Measurements from ENCODE around the gene RHBG.

The RHBG gene

GRCh38 chr1:156431769-156432668, 63.0 kb downstream of the RHBG start:
- no peak for DNase-seq (ENCODE audit: low spot score)
- H3K4me3 ChIP-seq: no peak overlapping the region
- no peak overlapping the region for H3K27ac ChIP-seq
- TF ChIP-seq CTCF (IDR thresholded peaks at IDR 0.05): no peak

- H3K27ac ChIP-seq: no peak overlapping the region
- no peak for TF ChIP-seq CTCF (IDR thresholded peaks at IDR 0.05)
- no peak for DNase-seq (ENCODE audit: low spot score)
- H3K4me3 ChIP-seq: no peak overlapping the region
These were observed 63.6 kb downstream of the RHBG start for GRCh38 chr1:156432669-156433018.

- TF ChIP-seq CTCF (IDR thresholded peaks at IDR 0.05): no peak
- no peak overlapping the region for H3K27ac ChIP-seq
- H3K4me3 ChIP-seq: no peak overlapping the region
- DNase-seq (ENCODE audit: low spot score): no peak
These were observed 64.0 kb downstream of the RHBG start for GRCh38 chr1:156433032-156433431.

- no peak overlapping the region for H3K27ac ChIP-seq
- no peak for TF ChIP-seq CTCF (IDR thresholded peaks at IDR 0.05)
- no peak overlapping the region for H3K4me3 ChIP-seq
- no peak for DNase-seq (ENCODE audit: low spot score)
These were observed 64.6 kb downstream of the RHBG start for GRCh38 chr1:156433602-156434001.

Data from coronary artery (tissue), 2 donors.